ENCODE data around the gene SASS6.

Gene SASS6, protein sequence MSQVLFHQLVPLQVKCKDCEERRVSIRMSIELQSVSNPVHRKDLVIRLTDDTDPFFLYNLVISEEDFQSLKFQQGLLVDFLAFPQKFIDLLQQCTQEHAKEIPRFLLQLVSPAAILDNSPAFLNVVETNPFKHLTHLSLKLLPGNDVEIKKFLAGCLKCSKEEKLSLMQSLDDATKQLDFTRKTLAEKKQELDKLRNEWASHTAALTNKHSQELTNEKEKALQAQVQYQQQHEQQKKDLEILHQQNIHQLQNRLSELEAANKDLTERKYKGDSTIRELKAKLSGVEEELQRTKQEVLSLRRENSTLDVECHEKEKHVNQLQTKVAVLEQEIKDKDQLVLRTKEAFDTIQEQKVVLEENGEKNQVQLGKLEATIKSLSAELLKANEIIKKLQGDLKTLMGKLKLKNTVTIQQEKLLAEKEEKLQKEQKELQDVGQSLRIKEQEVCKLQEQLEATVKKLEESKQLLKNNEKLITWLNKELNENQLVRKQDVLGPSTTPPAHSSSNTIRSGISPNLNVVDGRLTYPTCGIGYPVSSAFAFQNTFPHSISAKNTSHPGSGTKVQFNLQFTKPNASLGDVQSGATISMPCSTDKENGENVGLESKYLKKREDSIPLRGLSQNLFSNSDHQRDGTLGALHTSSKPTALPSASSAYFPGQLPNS

DNA sequence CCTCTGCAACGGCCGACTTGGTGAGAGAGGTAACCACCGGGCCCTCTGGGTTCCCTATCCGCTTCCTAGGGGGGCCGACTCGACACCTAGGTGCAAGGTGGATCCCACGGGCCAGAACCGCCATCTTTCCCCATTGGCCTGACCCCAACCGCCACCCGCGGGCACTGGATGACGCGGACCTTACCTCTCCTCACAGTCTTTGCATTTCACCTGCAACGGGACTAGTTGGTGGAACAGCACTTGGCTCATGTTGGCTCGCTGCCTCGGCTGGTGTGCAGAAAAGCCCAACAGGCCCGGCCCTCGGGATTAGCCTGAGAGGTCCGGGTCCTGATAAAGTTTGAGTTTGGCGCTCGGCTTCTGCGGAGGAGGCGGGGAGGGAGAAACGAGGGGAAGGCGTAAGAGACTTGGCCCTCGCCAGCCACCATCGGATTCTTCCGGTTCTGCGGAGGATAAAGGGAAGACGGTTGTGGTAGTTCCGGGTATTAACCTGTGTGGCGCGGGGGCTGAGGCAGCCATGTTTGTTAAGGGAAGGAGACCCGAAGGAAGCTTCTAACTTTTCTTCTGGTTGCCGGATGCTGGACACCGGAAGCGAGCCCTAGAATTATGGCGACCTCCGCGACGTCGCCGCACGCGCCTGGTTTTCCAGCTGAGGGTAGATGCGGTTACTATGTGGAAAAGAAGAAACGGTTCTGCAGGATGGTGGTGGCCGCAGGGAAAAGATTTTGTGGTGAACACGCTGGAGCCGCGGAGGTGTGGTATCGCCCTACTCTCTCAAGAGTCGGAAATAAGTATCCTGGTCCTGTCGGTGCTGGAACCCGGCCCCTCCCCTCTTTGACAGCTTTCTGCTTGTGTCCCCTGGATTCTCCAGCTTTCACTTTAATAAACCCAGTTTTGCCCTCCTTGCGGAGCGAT is at the start of gene SASS6, which contains the start of gene TRMT13:
SASS6 (minus strand) TSS at position 365 of the 912 bp plus-strand sequence; CDS start at position 249, 116 bp downstream.
TRMT13 (plus strand) TSS at position 598 of the 912 bp plus-strand sequence; CDS start at position 604, 6 bp downstream.
- DNase-seq, result peak; percentile 99

DNA sequence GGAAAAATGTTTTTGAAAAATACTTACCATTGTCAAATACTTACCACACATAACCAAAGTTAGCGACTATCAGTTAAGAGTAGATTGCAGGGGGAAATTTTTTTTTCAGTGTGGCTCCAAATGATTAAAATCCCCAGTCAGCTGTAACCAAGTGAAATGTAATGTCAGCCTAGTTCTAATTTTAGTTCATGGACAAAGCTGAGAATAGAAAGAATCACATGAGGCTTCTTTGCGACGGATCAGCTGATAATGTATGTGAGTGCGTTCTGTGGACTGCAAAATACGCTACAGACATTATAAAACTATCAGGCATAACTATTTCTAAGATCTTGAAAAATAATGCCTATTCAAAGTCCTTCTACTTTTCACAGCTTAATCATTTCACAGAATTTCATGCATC is 45.4 kb upstream of the SASS6 start, which contains the start of gene LRRC39:
LRRC39 (minus strand) TSS at position 166 of the 400 bp plus-strand sequence. CDS start 9,740 bp downstream, outside the sequence.
- DNase-seq, result no peak

DNA sequence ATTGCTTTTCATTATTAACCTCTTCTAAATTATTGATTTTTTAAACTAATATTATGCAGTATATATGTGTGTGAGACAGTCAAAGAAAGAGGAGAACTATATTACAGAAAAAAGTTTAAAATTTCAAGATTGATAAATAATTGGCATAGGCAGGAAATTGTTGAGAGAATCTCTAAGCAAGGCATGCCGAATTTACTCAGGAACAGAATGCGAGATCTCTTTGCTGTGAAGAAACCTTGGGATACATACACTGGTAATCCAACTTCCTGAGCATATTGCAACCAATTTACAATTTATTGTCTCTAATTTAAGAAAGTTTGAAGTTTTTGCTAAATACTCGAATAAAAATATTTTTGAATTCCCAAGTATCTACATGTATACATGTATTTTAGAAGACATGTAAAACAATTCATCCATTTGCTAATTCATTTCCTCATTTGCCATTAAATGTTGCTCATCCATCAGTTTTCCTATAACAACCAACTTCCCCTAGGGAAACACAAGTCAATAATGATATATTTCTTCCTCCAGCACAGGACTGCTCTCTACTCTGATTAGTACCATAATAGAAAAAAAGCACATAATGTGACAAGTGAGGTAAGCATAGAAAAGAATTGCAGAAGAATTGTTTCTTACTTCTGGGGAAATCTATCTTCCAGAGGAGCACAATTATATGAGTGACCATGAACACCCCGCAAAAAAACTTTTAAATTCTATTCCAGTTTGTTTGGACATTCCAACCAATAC is 44.7 kb upstream of the SASS6 start:
- DNase-seq, result no peak

DNA sequence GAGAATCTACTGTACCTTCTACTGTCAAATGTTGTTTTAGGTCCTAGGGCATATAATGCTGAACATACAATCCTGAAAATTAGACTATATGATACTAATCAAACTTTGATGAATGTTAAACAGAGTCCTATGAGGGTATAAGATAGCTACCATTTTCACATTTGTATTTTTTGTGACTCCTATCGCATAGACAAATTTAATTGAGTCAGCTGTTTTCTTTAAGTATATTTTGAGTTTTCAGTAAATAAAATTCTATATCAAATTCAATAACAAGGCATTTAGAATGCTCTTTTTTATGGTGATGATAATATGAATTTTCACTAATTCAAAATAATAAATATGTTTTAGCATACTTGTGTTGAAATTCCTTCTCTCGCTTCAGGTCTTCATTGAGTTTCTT is 35.3 kb upstream of the SASS6 start:
- no peak for DNase-seq

DNA sequence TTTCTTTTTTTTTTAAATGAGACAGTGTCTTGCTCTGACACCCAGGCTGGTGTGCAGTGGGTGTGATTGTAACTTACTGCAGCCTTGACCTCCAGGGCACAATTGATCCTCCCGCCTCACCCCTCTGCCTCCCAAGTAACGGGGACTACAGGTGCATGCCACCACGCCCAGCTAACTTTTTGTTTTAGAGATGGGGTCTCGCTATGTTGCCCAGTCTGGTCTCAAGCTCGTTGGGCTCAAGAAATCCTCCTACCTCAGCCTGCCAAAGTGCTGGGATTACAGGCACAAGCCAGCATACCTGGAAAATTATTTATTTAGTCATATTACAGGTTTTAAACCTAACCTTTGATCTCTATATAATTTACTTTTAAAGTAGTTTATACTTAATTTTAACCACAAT is 32.0 kb upstream of the SASS6 start:
- no peak for DNase-seq

DNA sequence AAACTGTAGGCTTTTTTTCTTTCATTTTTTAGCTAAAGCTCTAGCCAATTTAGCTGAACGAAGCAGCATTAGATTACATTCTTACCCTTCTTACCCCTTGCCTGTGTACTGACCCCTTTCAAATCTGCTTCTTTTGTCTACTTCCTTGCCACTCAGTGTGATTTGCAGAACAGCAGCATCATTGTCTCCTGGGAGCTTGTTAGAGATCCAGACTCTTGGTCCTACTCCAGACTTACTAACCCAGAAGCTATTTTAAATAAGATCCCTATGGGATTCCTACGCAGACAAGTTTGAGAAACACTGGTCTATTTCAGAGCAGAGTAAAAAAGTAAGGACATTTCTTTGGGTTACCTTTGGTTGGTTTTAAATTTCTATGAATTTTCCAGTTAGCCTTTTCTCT is 31.5 kb upstream of the SASS6 start:
- no peak for DNase-seq

DNA sequence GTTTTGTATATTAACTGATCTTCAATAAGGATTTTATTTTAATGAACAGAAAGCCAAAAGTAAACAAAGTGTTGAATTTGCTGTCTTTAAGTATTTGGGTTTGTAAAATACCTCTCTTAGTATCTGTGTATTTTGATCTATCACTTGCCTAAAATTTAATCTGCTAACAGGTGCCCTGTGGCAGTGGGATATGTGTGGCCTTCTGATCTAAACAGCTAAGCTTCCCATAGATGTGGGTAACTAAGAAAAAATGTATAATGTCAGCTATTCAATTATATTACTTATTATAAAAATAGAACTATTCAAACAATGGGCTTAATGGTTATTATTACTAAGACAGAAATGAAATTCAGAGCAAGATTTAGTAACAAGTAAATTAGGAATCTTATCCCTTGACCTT is 30.2 kb upstream of the SASS6 start:
- DNase-seq, result no peak

DNA sequence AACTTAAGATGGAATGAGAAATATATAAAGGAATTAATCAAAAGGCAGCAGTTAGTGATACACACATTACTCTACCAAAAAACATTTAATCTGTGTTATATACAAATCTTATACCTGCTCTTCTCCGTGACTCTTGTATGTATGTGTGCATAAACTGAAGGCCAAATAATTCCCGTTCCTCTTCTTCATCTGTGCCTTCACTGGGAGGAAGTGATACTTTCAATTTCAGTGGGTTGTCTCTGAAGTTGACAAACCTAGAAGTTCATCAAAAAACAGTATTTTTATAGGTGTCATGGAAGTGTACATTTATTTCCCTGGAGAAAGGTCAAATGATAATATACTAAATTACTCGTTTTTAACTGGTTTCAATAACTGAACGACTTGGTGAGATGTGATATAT is 19.5 kb upstream of the SASS6 start:
- no peak for DNase-seq

DNA sequence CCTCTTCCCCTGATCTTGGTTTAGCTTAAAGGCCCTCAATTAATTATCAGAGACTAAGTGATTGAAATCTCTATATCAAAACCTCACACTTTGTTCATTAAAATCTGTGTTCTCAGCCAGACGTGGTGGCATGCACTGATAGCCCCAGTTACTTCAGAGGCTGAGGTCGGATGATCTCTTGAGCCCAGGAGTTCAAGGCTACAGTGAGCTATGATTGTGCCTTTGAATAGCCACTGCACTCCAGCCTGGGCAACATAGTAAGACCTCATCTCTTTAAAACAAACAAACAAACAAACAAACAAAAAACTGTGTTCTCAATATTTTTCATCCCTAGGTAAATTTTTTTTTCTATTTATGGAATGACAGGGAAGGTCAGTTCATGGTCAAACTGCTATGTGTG is 18.9 kb upstream of the SASS6 start:
- DNase-seq, result no peak

DNA sequence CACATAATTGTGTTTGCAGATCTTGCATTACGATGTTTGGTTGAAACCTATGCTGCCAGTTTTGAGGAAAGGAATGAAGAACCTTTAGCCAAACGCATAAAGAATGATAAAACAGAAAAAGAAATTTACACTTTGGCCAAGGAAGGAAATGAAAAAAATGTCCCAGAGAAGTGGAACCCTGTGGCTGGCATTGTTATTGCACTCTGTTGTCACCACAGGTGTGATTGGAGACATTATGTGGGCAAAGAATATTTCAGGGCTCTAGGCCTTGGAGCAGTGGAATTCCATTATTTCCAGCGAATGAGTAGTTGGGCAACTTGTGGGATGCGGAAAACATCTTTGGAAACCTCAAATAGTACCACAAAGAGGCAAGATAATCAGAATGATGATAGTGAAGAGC is 15.1 kb upstream of the SASS6 start:
- no peak for DNase-seq

DNA sequence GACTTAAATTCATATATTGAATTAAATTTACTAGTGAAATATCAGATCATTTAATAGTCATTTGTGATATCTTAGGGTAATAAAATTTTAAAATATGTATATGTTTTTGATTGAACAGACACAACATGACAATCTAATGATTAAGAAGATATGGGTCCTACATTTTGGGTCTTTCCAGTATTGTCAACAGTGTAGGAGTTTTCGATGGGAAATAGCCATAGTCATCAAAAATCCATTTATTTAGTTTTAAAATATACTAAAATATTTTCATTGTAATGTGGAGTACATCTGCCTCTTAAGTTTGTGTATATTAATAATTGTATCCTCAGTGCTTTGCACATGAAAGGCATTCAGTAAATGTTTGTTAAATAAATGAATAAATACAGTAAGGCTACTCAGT is 14.2 kb upstream of the SASS6 start:
- DNase-seq, result no peak

DNA sequence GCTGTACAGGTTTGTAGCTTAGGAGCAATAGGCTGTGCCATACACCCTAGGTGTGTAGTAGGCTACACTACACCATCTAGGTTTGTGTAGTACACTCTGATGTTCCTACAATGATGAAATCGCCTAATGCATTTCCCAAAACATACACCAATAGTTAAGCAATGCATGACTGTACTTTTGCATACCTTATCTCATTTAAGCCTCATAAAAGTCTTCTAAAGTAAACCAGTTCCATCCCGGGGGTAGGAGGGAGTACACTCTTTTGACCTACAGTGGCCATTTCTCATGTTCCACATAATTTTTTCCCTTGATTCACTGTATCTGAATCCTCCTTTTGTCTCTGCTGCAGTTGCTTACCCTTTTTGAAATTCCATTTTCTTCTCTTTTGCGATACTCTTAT is 12.4 kb upstream of the SASS6 start:
- DNase-seq, result no peak

DNA sequence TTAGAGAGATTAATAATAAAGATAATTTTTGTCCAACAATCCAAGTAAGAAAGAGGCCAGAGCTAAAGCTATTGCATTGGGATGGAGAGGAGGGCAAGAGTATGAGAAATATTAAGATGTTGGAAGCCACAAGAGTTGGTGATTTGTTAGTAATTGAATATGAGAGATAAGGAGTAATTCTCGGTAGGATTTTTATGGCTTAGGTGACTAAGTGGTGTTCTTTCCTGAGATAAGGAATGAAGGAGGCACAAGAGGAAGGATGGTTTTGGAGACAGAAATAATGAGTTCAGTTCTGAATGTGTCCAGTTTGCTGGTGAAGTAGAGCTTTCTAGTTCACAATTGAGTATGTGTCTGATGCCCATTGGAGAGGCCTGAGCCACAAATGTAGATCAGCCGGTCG is 9.6 kb upstream of the SASS6 start:
- no peak for DNase-seq

DNA sequence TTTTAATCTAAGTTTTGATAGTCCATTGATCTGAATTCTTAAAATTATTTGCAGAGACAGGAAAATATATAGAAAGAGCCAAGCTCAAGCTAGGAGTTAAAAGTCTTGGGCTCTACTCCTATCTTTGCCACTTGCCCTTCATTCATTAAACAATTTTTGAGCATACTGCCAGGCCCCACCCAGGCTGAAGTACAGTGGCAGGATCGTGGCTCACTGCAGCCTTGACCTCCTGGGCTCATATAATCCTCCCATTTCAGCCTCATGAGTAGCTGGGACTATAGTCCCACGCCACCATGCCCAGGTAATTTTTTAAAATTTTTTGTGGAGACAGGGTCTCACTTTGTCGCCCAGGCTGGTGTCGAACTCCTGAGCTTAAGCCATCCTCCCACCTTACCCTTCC is 8.5 kb upstream of the SASS6 start:
- DNase-seq, result no peak

DNA sequence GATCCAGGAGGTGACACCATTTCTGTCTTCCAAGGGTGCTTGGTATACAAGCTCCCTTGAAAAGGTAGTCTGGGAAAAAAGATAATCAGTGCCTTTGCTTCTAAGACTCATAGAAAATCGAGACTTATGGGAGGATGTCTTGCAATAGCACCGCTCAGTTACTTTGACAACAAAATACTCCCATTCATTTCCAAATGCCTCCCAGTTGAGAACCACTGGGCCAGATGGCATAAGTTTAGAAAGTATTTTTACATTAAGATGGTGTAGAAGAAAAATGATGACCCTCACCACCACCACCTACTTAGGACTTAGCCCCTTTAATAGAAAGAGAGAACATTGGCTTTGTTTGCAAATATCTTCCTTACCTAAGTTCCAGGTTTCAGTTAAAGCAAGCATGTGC is 4.9 kb upstream of the SASS6 start:
- no peak for DNase-seq

DNA sequence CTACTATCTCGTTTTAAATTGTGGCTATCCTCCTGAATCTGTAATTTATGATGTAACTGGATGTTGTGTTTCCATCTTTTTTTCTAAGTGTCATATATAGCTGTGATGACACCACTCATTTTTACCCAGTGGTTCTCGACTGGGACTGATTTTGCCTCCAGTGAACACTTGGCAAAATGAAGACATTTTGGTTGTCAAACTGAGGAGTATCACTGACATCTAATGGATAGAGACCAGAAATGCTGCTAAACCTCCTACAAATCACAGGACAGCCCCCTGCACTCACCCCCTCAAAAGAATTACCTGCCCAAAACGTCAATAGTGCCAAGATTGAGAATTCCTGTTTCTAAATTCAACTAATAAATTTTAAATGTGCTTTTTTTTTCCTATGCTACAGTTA is 2.1 kb upstream of the SASS6 start:
- DNase-seq, result peak; percentile 37

DNA sequence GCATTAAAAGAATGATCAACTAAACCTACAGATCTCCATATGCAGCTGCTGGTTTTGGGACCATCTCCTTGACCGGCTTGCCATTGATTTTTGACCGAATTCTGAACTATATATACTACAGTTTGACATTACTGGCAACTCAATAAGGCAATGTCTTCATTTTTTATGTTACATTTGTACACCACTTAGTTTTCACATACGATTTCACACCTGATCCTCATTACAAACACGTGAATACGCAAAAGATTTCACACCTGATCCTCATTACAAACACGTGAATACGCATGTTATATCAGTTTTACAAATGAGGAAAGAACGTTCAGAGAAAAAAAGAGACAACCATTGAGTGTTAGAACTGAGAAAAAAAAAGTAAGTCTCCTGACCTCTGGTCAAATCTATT is 1.1 kb downstream of the SASS6 start:
- DNase-seq, result peak; percentile 17

DNA sequence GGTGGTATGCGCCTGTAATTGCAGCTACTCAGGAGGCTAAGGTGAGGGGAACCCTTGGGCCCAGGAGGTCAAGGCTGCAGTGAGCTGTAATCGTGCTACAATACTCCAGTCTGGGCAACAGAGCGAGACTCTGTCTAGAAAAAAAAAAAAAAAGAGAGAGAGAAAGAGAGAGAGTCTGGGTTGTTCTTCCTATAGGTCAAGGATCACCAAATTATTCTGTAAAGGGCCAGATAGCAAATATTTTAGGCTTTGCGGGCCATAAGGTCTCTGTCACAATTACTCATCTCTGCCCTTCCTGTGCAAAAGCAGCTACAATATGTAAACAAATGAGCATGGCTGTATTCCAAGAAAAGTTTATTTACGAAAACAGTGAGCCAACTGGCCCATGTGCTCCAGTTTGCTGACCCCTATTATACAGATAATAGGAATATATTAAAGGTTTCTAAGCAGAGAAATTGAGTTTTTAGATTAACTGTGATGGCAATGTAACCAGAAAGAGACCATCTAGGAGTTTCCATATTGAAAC is 2.1 kb downstream of the SASS6 start:
- DNase-seq, result peak; percentile 30

DNA sequence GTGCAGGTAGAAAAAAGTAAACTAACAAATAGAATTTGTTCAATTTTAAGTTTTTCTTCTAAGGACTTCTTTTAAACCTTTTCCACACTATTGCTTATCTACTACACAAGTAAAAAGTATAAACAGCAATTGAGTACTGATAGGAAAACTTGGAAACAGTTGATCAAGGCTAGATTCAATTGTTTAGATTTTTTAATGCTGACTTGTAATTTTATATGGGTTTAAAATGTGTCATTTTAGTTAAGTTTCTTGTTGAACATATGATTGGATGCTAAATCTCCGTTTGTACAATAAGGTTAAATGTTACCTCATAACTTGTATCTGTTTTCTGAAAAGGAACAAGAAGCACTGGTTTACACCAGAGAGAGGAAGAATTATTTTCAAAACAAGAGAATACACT is 5.5 kb downstream of the SASS6 start:
- no peak for DNase-seq

DNA sequence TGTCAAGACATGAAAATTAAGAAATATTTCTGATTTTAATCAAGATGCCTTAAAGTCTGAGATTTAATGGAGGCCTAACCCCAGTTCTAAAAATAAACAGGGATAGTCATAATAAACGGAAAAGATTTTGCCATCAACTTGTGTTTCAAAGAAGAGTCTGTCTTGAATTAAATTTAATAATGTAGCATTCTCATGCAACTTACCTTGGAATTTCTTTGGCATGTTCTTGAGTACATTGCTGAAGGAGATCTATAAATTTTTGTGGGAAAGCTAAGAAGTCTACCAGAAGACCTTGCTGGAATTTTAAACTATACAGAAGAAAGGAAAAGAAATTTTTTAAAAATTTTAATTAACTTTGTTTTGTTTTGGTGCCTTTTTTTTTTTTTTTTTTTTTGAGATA is 10.6 kb downstream of the SASS6 start:
- DNase-seq, result no peak

DNA sequence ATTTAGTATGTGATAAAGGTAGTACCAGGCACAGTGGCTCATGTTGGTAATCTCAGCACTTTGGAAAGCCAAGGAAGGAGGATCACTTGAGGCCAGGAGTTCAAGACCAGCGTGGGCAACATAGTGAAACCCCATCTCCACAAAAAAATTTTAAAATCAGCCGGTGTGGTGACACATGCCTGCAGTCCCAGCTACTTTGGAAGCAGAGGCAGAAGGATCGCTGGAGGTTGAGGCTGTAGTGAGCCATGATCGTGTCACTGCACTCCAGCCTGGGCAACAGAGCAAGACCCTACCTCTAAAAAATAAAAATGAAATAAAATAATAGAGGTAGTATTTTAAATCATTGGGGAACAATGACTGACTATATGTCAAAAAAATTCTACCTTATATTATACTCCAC is 17.2 kb downstream of the SASS6 start:
- DNase-seq, result no peak

DNA sequence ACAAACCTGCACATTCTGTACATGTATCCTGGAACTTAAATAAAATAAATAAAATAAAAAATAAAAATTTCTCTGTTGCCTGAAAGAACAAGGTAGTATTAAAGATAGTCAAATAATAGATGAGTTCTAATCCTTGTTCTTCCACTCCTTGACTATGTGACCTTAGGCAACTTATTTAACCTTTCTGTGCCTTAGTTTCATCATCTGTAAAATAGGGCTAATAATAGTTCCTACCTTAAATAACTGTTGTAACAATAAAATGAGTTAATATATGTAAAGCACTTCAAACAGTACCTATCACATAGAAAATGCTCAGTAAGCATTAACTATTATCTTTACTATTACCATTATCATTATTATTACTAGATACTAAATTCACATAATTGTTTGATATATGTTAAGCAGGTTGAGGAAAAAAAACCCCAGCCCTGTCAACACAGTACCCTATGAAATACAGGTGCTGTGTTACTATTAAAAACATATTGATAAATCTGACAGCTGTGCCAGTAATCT is 23.1 kb downstream of the SASS6 start:
- no peak for DNase-seq

All from hematopoietic multipotent progenitor cell treated with erythropoietin and hydrocortisone succinate and interleukin-3 and kit ligand, for 8 days (in vitro differentiated cells).